ENCODE results near the gene SLC25A51.

DNA sequence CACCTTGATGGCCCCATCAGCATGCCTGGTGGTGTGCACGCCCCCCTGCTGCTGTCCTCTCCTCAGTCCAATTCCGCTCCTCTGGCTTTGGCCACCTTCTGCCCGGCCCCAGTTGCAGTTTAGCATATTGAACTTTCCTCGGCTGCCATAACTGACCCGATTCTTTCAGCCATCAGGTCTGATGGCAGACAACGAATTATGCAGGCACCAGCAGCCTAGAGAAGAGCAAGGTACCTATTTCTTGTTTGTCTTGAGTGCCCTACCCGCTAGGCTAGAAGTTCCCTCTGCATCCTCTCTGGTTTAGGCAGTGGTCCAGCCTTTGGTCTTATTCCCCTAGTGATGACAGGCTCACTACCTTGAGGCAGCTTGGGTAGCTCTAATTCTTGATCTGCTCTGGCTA, 43.0 kb upstream of the SLC25A51 start:
- no peak for TF ChIP-seq POLR2A (IDR thresholded peaks at IDR 0.05)
- TF ChIP-seq, protein P1, sequence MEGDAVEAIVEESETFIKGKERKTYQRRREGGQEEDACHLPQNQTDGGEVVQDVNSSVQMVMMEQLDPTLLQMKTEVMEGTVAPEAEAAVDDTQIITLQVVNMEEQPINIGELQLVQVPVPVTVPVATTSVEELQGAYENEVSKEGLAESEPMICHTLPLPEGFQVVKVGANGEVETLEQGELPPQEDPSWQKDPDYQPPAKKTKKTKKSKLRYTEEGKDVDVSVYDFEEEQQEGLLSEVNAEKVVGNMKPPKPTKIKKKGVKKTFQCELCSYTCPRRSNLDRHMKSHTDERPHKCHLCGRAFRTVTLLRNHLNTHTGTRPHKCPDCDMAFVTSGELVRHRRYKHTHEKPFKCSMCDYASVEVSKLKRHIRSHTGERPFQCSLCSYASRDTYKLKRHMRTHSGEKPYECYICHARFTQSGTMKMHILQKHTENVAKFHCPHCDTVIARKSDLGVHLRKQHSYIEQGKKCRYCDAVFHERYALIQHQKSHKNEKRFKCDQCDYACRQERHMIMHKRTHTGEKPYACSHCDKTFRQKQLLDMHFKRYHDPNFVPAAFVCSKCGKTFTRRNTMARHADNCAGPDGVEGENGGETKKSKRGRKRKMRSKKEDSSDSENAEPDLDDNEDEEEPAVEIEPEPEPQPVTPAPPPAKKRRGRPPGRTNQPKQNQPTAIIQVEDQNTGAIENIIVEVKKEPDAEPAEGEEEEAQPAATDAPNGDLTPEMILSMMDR (IDR thresholded peaks at IDR 0.05) = no peak

Data from heart left ventricle (tissue), 13 donors.